Natural killer cell (primary cell): Measurements from ENCODE around the gene VN1R5. TPM values are rescaled to one million over a fixed set of nuclear protein-coding genes. Genes with fewer than 3 reads are reported as not detected.

ENCODE experiments used
- ATAC-seq, 3 donors: fragments of 150-1000 bp in 2 of 3; fragments of 200-7000 bp in 1 of 3; cut with Tn5 transposase; 1 replicate in 1 of 3; 2 replicates in 2 of 3; pipeline ENCODE4 v1.10.0; 2021; ENCODE audit warnings: mild to moderate bottlenecking in 2 of 3, moderate library complexity in 2 of 3
- DNase-seq, 2 donors: peaks; one replicate each; pipeline versions ENCODE4 v3.0.0 to v3.0.0-alpha.2; 2013 to 2021; ENCODE audit warnings: mixed read lengths in 1 of 2
- H3K27ac ChIP-seq: one replicate; pipeline ENCODE4 v1.5.1; 2013; ENCODE audit warnings: mild to moderate bottlenecking, low read length
- H3K27me3 ChIP-seq: one replicate; pipeline ENCODE4 v1.6.1; 2013; ENCODE audit warnings: low read length; ENCODE audit not compliant: control insufficient read depth, insufficient read depth
- H3K36me3 ChIP-seq: one replicate; pipeline ENCODE4 v1.6.1; 2013; ENCODE audit warnings: low read length; ENCODE audit not compliant: control insufficient read depth, insufficient read depth
- H3K4me1 ChIP-seq: one replicate; pipeline ENCODE4 v1.6.1; 2013; ENCODE audit warnings: low read length; ENCODE audit not compliant: control insufficient read depth, insufficient read depth
- H3K4me3 ChIP-seq: one replicate; pipeline ENCODE4 v1.5.1; 2013; ENCODE audit warnings: low read length
- H3K9me3 ChIP-seq: one replicate; pipeline ENCODE4 v1.6.1; 2013; ENCODE audit warnings: low read length; ENCODE audit not compliant: control insufficient read depth, insufficient read depth
- H3K27ac Mint-ChIP-seq, 2 donors: one replicate each; pipeline ENCODE4 v1.8.0; 2022; ENCODE audit warnings: mild to moderate bottlenecking in 2 of 2, mixed read lengths in 2 of 2, moderate library complexity in 1 of 2
- H3K27me3 Mint-ChIP-seq, 2 donors: one replicate each; pipeline ENCODE4 v1.8.0; 2022; ENCODE audit warnings: low read depth in 2 of 2, mixed read lengths in 2 of 2
- H3K36me3 Mint-ChIP-seq: one replicate; pipeline ENCODE4 v1.8.0; 2022; ENCODE audit warnings: mixed read lengths
- H3K4me1 Mint-ChIP-seq, 2 donors: one replicate each; pipeline ENCODE4 v1.8.0; 2022; ENCODE audit warnings: mixed read lengths in 2 of 2
- H3K4me3 Mint-ChIP-seq: one replicate; pipeline ENCODE4 v1.8.0; 2022; ENCODE audit warnings: mild to moderate bottlenecking, moderate library complexity, mixed read lengths
- H3K9me3 Mint-ChIP-seq, 2 donors: one replicate each; pipeline ENCODE4 v1.8.0; 2022; ENCODE audit warnings: mixed read lengths in 2 of 2
- WGBS: methylation state at CpG from one replicate; pipeline ENCODE4 v1.1.7; 2013; ENCODE audit warnings: missing lambda C conversion rate; ENCODE audit not compliant: insufficient coverage; 5-methylcytosine and 5-hydroxymethylcytosine counted together
- intact Hi-C: fragments of 100-400 bp; cut with micrococcal nuclease; formaldehyde crosslinking; loops from one replicate; pipeline ENCODE4 v1.14.2; 2022
- total RNA-seq, 4 donors: library from RNA; stranded (reverse); fragments of 120-200 nt in 1 of 4; gene quantifications; one replicate each; pipeline versions ENCODE4 v1.2.3 to v1.2.4, GENCODE V29; 2013 to 2022
- TF ChIP-seq, protein P1 (sequence below): fragments of 200-600 bp; IDR thresholded peaks from one replicate; pipeline ENCODE4 v1.8.0; 2022; ENCODE audit warnings: antibody characterized with exemption

The VN1R5 gene
- total RNA-seq, 3 donors from 2014 or later (not counting 1 experiment from before 2014, with no cell fraction given) = not detected

DNA sequence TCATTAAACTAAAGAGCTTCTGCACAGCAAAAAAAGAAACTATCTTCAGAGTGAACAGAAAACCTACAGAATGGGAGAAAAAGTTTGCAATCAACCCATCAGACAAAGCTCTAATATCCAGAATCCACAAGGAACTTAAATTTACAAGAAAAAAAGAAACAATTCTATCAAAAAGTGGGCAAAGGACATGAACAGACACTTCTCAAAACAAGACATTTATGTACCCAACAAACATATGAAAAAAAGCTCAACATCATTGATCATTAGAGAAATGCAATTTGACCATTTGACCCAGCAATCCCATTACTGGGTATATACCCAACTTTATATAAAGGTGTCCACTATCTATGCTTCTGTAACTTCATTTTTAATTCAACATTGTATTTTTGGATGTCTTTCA lies 31.1 kb upstream of the VN1R5 start:
- no peak for DNase-seq
- H3K4me1 Mint-ChIP-seq = no peaks in the 10 kb centered on the region
- no peak overlapping the region for H3K4me3 ChIP-seq
- H3K27ac Mint-ChIP-seq = no peak overlapping the region
- no peak overlapping the region for H3K4me3 Mint-ChIP-seq
- ATAC-seq = no peak
- peaks cover 18% of the 10 kb centered on the region for H3K36me3 Mint-ChIP-seq
- H3K9me3 Mint-ChIP-seq = peaks cover 5 to 12% of the 10 kb centered on the region in 2 donors
- no peak overlapping the region for H3K27ac ChIP-seq
- intact Hi-C loops = no loop called here
- TF ChIP-seq, protein P1, sequence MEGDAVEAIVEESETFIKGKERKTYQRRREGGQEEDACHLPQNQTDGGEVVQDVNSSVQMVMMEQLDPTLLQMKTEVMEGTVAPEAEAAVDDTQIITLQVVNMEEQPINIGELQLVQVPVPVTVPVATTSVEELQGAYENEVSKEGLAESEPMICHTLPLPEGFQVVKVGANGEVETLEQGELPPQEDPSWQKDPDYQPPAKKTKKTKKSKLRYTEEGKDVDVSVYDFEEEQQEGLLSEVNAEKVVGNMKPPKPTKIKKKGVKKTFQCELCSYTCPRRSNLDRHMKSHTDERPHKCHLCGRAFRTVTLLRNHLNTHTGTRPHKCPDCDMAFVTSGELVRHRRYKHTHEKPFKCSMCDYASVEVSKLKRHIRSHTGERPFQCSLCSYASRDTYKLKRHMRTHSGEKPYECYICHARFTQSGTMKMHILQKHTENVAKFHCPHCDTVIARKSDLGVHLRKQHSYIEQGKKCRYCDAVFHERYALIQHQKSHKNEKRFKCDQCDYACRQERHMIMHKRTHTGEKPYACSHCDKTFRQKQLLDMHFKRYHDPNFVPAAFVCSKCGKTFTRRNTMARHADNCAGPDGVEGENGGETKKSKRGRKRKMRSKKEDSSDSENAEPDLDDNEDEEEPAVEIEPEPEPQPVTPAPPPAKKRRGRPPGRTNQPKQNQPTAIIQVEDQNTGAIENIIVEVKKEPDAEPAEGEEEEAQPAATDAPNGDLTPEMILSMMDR = no peak
- H3K27me3 ChIP-seq = no peaks in the 10 kb centered on the region
- no peaks in the 10 kb centered on the region for H3K36me3 ChIP-seq
- peaks cover 20 to 28% of the 10 kb centered on the region in 2 donors for H3K27me3 Mint-ChIP-seq
- H3K4me1 ChIP-seq = no peaks in the 10 kb centered on the region
- peaks cover 5% of the 10 kb centered on the region for H3K9me3 ChIP-seq

DNA sequence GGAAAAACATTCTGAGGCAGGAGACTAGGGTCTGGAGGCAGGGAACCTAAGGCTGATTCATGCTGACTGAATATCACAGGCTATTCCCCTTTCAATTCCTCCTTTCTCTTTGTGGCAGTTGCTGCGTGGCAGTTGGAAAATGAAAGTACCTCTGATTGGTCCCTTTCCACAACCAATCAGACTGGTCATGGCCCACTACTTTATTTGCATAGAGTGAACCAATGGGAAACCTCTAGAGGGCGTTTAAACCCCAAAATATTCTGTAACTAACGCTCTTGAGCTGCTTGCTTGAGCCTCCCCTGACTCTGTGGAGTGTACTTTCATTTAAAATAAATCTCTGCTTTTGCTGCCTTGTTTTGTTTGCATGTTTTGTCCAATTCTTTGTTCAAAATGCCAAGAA lies 27.7 kb upstream of the VN1R5 start:
- Histone ChIP-seq H3K27ac (no peak overlapping the region), H3K4me1 (no peaks in the 10 kb centered on the region), H3K4me3 (no peak overlapping the region), H3K27me3 (no peaks in the 10 kb centered on the region), H3K9me3 (peaks cover 5% of the 10 kb centered on the region), H3K36me3 (no peaks in the 10 kb centered on the region)
- H3K4me1 Mint-ChIP-seq = no peaks in the 10 kb centered on the region
- H3K27ac Mint-ChIP-seq = no peak overlapping the region
- H3K36me3 Mint-ChIP-seq = peaks cover 13% of the 10 kb centered on the region
- H3K9me3 Mint-ChIP-seq = peaks cover 5 to 12% of the 10 kb centered on the region in 2 donors
- DNase-seq (no peak), ATAC-seq (no peak)
- 90% methylated on average over 3 of the region's 3 CpGs for WGBS
- H3K4me3 Mint-ChIP-seq = no peak overlapping the region
- H3K27me3 Mint-ChIP-seq = peaks cover 17 to 18% of the 10 kb centered on the region in 2 donors
- intact Hi-C loops = no loop called here
- TF ChIP-seq, protein P1 = no peak

DNA sequence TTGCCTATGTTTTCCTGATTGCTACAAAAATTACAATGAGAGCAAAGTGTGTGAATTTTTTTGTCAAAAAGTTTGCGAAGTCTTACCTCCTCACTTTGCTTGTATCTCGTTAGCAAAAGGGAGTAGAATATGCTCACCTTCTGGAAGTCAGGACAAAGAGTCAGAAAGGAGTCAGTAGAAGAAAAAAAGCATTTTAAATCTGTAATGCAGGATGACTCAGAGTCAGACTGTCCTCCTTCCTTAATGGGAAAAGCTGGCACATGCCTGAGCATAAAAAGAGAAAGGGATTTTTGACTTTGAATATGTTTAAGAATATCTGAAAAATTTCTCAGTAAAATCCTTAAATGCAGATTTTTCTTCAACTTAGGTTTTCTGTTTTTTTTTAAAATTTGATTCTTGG lies 14.2 kb upstream of the VN1R5 start:
- Mint-ChIP-seq H3K27me3 (peaks cover 0 to 10% of the 10 kb centered on the region in 2 donors), H3K4me3 (no peak overlapping the region), H3K36me3 (peaks cover 9% of the 10 kb centered on the region), H3K4me1 (no peaks in the 10 kb centered on the region), H3K9me3 (peaks cover 7 to 10% of the 10 kb centered on the region in 2 donors), H3K27ac (no peak overlapping the region)
- WGBS = 83% methylated on average over 2 of the region's 2 CpGs
- Histone ChIP-seq H3K27ac (no peak overlapping the region), H3K27me3 (no peaks in the 10 kb centered on the region), H3K4me1 (no peaks in the 10 kb centered on the region), H3K36me3 (no peaks in the 10 kb centered on the region), H3K4me3 (no peak overlapping the region), H3K9me3 (peaks cover 5% of the 10 kb centered on the region)
- no peak for ATAC-seq
- intact Hi-C loops = no loop called here
- TF ChIP-seq, protein P1 = no peak
- DNase-seq = no peak

DNA sequence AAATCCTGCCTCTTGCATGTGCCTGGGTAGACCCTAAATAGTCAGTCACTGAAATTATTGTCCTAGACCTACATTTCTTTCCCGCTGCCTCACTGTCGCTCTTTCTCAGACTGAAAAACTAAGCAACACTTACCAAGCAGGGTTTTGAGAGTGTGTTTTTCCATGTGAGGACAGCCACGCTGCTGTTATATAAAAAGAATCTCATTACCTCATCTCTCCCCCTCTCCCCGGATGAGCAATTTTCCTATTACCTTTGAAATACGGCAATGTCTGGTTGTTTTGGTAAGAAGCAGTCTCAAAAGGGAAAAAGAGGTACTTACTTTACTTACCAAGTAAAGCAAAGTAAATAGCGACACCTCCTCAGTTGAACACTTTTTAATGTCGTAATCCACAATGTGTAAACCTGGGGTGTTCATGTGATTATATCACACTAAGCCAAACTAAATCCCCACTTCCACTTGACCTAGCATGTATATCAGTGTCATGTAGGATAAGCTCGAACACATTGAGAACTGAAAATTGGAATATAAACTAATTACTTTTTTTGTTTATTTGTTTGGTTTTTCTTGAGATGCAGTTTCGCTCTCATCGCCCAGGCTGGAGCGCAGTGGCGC lies 12.2 kb upstream of the VN1R5 start:
- no peaks in the 10 kb centered on the region for H3K36me3 ChIP-seq
- intact Hi-C loops = no loop called here
- no peak overlapping the region for H3K4me3 ChIP-seq
- H3K9me3 ChIP-seq = peaks cover 8% of the 10 kb centered on the region
- H3K27me3 ChIP-seq = no peaks in the 10 kb centered on the region
- WGBS = 97% methylated on average over 9 of the region's 12 CpGs
- H3K4me1 ChIP-seq = no peaks in the 10 kb centered on the region
- TF ChIP-seq, protein P1 = no peak
- no peaks in the 10 kb centered on the region for H3K4me1 Mint-ChIP-seq
- peaks cover 5 to 10% of the 10 kb centered on the region in 2 donors for H3K9me3 Mint-ChIP-seq
- H3K27ac Mint-ChIP-seq = no peak overlapping the region
- H3K4me3 Mint-ChIP-seq = no peak overlapping the region
- no peaks in the 10 kb centered on the region for H3K27me3 Mint-ChIP-seq
- peaks cover 10% of the 10 kb centered on the region for H3K36me3 Mint-ChIP-seq
- no peak for DNase-seq
- ATAC-seq = no peak
- no peak overlapping the region for H3K27ac ChIP-seq
